IPS-18c (cell line): ENCODE results near the gene TMEM250.

Experiments
- H3K4me3 ChIP-seq: 2 replicates; pipeline ENCODE4 v1.7.0; 2013; ENCODE audit warnings: low read depth, mild to moderate bottlenecking, low read length, moderate library complexity; ENCODE audit not compliant: insufficient read depth
- H3K9me3 ChIP-seq: one replicate; pipeline ENCODE4 v1.6.1; 2013; ENCODE audit warnings: mild to moderate bottlenecking, low read length, moderate library complexity; ENCODE audit not compliant: control insufficient read depth, insufficient read depth

The TMEM250 gene

GRCh38 chr9:136119883-136120393, 1.3 kb upstream of the TMEM250 start:
- peak overlapping the region; percentile 77 for H3K4me3 ChIP-seq

GRCh38 chr9:136119061-136119882, 597 bp upstream of the TMEM250 start:
- H3K4me3 ChIP-seq, result peak overlapping the region; percentile 77
- no peaks in the 10 kb centered on the region for H3K9me3 ChIP-seq

More at GRCh38 chr9:136119883-136120393, 1.3 kb upstream of the TMEM250 start:
- no peaks in the 10 kb centered on the region for H3K9me3 ChIP-seq

GRCh38 chr9:136117916-136118319, 757 bp downstream of the TMEM250 start:
- H3K4me3 ChIP-seq, result peak overlapping the region; percentile 77
- H3K9me3 ChIP-seq, result no peaks in the 10 kb centered on the region

- Histone ChIP-seq H3K4me3 (peak overlapping the region; percentile 77), H3K9me3 (no peaks in the 10 kb centered on the region)
Observed at GRCh38 chr9:136117291-136117915, 1.3 kb downstream of the TMEM250 start.

- Histone ChIP-seq H3K9me3 (no peaks in the 10 kb centered on the region), H3K4me3 (no peak overlapping the region)
Observed at GRCh38 chr9:136116360-136117098, 2.1 kb downstream of the TMEM250 start.

- Histone ChIP-seq H3K9me3 (no peaks in the 10 kb centered on the region), H3K4me3 (no peak overlapping the region)
Observed at GRCh38 chr9:136115641-136116359, 2.9 kb downstream of the TMEM250 start.

- H3K4me3 ChIP-seq, result no peak overlapping the region
- H3K9me3 ChIP-seq, result no peaks in the 10 kb centered on the region
Observed at GRCh38 chr9:136115206-136115605, 3.5 kb downstream of the TMEM250 start.

GRCh38 chr9:136114610-136115009, 4.1 kb downstream of the TMEM250 start:
- no peaks in the 10 kb centered on the region for H3K9me3 ChIP-seq
- no peak overlapping the region for H3K4me3 ChIP-seq

GRCh38 chr9:136112541-136112940, 6.1 kb downstream of the TMEM250 start:
- Histone ChIP-seq H3K9me3 (no peaks in the 10 kb centered on the region), H3K4me3 (no peak overlapping the region)

GRCh38 chr9:136111910-136112309, 6.8 kb downstream of the TMEM250 start:
- no peaks in the 10 kb centered on the region for H3K9me3 ChIP-seq
- H3K4me3 ChIP-seq, result no peak overlapping the region

GRCh38 chr9:136111190-136111589, 7.5 kb downstream of the TMEM250 start:
- Histone ChIP-seq H3K4me3 (no peak overlapping the region), H3K9me3 (no peaks in the 10 kb centered on the region)

GRCh38 chr9:136110082-136111061, 8.3 kb downstream of the TMEM250 start:
- no peaks in the 10 kb centered on the region for H3K9me3 ChIP-seq
- H3K4me3 ChIP-seq, result peak overlapping the region; percentile 44

GRCh38 chr9:136109351-136110081, 9.2 kb downstream of the TMEM250 start:
- H3K9me3 ChIP-seq, result no peaks in the 10 kb centered on the region
- peak overlapping the region; percentile 44 for H3K4me3 ChIP-seq

- Histone ChIP-seq H3K4me3 (peak overlapping the region; percentile 44; the same call in 1 of the 2 replicates), H3K9me3 (no peaks in the 10 kb centered on the region)
Observed at GRCh38 chr9:136108648-136109266, 9.9 kb downstream of the TMEM250 start.
